Kidney tubule cell (primary cell): ENCODE results near the gene NGRN.
"Not testable (repeated sequence)": the region's sequence is repeated elsewhere in the genome, so short reads cannot be mapped to it uniquely, and the experiment has no call there.

Source experiments
- DNase-seq: peaks from one replicate; pipeline ENCODE4 v3.0.0-alpha.2; 2018; ENCODE audit warnings: low spot score

The NGRN gene

DNA sequence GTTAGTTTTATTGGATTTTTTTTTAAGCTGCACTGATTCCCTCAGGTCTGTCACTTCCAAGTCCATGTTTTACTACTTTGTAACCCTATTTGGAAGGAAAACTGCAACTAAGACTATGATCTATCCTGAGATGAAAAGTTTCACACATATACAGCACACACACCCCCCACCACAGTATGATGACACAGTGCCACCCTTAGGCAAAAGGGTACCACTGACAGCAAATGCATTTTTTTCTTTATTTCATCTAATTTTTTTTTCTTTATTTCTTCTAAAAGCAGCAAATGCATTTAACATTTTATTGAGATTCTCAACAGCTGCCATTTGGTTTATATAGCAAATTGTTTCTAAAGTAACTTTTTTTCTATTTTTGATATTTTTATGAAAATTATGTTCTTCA lies 21.2 kb downstream of the NGRN start:
- DNase-seq: peak; percentile 26

GRCh38 chr15:90287101-90287500 lies 21.6 kb downstream of the NGRN start:
- no peak for DNase-seq

GRCh38 chr15:90287946-90288345 lies 22.5 kb downstream of the NGRN start:
- no peak for DNase-seq

GRCh38 chr15:90291679-90292356 lies 26.3 kb downstream of the NGRN start:
- DNase-seq: peak; percentile 36

DNA sequence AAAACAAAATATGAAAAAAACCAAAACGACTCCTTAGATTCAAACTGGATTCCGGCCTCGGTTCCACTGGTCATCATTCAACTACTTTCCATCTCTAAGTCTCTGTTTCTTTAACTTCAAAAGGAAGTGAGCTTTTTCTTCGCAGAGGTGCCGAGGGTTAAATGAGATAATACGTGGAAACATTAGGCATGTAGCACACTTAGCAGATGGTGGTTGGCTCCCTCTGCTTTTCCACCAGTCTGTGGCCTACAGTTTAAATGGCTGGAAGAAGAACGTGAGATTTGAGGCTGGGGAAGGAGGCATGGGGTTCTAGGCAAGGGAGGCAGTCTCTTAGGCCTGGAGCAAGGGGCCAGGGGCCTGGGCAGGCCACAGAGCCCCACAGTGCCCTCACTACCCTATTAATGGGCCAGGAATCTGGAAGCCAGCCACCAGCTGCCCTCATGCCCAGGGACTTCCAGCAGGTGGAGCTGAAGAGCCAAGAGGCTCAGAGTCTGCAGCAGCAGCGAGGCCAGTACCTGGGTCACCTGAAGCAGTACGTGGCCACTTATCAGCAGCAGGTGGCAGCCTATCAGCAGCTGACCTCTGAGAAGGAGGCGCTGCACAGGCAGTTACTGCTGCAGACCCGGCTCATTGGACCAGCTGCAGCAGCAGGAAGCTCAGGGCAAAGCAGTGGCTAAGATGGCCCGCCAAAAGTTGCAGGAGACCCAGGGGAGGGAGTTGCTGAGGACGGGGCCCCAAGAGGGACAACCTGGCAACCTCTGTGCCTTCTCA lies 27.8 kb downstream of the NGRN start:
- peak; percentile 90 for DNase-seq

DNA sequence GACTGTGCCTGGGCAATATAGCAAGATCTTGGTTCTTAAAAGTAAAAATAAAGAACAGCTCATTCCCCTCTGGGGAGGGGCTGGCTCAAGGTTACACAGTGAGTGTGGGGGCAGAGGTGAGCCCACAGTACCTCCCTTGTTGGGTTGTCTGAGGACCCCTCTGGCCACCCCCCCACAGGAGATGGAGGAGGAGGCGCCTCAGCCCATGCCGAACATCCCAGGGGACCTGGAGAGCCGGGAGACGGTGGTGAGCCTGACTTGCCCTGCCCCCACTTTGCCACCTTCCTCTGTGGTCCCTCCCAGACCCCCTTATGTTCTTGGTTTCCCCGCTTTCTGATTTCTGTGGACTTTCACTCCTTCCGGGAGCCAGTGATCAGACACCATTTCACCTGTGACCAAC lies 28.7 kb downstream of the NGRN start:
- DNase-seq: no peak

DNA sequence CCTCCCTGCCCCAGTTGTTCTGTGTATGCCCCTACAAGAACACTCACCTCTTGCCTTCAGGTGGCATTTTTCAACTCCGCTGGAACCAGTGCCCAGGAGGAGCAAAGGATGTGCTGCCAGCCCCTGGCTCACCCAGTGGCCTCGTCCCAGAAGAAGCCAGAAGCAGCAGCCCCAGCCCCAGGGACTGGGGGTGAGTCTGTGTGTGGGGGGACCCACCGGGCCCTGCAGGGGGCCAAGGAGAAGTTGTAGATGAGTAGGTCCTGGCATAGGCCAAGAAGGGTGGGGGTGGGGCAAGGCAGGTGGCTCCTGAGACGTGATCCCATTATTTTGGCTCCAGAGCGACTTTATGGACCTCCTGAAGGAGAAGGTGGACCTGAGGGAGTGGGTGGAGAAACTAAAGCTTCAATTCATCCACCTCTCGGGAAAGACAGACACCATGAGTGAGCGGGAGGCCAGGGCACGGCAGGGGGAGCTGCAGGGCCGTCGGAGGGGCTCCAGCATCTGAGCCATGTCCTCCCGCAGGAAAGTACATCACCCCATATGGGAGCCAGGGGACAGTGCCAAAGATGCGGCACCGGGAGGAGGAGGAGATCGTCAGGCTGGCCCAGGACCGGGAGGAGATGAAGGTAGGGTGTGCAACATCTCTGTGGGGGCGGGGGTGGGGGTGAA lies 29.3 kb downstream of the NGRN start:
- no peak for DNase-seq

- no peak for DNase-seq
These were observed 29.8 kb downstream of the NGRN start for GRCh38 chr15:90295270-90295648.

DNA sequence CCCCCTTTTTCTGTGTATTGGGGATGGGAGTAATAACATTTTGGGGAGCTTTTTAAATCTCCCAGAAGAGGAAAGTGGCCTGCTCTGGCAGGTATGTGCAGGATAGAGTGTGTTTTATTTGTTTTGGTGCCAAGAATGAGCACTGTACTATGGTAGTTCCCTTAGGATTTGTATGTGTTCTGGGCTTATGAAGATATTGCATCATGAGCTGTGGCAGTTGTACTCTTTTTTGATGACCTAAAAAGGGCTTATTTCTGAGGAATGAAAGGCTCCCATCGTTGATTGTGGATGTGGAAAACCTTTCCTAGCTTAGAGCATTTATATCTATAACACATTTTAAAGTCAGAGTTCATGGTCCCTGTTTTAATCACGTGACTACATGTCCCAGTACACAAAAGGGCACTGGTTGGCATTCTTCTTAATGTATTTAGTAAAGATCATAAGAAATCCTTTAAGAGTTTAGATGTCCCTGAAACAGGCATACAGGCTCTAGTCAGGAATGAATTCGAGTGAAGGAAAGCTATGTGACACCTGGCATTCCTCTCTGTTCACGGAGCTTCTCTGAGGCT lies 30.9 kb downstream of the NGRN start:
- DNase-seq: not testable (repeated sequence)

GRCh38 chr15:90297021-90297420 lies 31.5 kb downstream of the NGRN start:
- DNase-seq: no peak

DNA sequence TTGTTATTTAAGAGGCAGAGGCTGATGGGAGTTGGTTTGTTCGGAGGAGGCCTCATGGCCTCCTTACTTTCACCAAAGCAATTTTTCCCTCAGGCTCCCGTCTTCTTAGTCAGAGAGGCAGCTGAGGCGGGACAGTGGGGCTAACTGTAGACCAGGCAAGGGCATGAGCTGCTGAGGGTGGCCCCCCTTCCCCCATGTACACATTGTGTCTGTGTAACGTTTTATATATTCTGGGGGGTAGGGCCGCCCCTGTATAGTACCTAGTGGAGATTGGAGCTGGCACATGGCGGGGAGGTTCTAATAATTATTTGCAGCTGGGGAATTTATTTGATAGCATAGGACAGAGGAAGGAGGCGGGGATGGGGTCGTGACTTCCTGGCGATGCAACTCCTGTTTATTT lies 35.1 kb downstream of the NGRN start:
- no peak for DNase-seq

DNA sequence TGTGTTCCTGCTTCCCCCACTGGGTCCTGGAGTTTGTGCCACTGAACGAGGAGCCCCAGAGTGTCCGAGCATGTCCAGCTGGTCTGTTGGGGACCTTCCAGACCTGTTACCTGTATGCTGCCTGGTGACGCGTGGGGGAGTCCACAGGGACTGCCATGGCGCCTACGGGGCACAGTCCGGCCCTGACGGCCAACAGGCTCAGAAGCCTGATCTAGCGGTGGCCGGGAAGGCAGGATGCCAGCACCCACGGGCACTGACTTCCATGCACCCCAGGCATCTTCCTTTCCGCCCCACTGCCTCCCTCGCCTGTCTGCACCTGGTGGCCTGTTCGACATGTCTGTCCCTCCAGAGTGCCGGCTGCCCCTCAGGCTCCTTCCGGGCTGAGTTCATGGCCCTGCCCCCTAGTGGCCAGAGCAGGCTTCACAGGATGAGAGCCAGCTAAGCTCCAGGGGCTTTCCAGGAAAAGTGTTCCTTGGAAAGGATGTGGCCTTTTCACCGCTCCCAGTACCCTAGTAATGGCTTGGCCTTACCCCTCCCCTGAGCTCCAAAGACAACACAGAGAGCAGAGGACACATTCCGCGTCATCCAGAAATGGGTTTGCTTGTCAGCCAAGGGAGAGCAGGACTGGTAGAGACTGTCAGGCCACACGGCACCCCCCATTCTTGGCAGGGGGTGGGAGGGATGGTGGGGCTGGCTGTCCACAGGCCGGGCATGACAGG lies 35.7 kb downstream of the NGRN start:
- peak; percentile 83 for DNase-seq

DNA sequence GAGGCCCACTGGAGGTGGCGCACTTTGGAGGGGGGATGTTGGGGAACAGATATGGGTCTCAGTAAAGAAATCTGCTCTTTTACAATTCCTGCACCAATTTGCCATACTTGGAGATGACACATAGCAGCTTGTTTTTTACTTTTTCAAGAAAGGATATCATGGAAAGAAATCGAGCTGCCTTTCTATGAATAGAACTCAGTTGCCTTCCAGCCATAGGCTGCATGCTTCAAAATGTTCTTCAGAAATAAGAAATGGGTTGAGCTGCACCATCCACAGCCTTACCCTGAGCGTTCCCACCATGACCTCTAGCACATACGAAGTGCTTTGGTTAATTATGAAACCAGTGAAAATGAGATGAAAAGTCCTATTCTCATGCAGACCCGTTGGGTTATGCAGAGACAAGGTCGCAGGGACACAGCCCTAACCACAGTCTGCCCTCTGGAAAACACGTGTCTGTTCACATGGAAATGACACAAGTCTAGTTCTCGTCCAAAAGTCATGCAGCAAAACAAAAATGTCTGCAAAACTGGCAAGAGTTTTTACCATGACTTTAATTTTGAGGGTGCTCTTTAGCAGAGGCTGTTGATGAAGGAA lies 36.3 kb downstream of the NGRN start:
- no peak for DNase-seq

- DNase-seq: not testable (repeated sequence)
These were observed 39.9 kb downstream of the NGRN start for GRCh38 chr15:90305355-90305754.

GRCh38 chr15:90305932-90306331 lies 40.5 kb downstream of the NGRN start:
- no peak for DNase-seq

DNA sequence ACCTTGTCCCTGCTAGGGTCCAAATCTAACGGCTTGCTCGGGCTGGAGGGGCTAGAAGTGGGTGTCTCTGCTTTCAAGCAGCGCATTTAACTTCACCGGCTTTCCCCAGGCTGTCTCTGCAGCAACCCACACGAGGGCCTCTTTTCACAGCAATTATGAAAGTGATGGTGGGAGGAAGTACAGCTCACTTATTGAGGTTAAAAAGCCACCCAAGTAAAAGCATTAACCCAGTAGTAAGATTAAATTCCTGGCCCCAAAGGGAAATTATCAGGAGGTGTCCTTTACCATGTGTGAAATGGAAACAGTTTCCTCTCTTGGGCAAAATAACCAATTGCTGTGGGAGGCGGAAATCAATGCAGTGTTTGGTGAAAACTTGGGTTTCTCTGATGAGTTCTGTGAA lies 41.1 kb downstream of the NGRN start:
- DNase-seq: no peak

DNA sequence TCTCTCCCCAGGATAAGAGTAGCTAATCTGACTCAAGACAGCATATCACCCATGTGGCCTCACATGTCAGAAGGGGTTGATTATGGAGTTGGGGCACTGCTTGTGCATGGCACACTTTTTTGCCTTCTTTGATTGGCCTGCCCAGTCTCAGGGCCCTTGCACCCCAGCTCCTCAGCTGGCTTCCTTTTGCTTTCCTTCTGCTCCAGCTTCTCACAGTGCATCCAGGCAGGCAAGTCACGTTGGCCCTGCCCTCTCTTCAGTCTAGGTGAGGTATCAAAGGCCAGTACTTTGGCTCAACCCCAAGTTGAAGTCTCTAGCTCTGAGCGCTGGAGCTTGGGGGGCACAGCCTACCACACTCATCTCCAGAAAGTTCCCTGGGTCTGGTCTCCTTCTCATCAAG lies 42.2 kb downstream of the NGRN start:
- DNase-seq: no peak

GRCh38 chr15:90309020-90309419 lies 43.5 kb downstream of the NGRN start:
- no peak for DNase-seq

DNA sequence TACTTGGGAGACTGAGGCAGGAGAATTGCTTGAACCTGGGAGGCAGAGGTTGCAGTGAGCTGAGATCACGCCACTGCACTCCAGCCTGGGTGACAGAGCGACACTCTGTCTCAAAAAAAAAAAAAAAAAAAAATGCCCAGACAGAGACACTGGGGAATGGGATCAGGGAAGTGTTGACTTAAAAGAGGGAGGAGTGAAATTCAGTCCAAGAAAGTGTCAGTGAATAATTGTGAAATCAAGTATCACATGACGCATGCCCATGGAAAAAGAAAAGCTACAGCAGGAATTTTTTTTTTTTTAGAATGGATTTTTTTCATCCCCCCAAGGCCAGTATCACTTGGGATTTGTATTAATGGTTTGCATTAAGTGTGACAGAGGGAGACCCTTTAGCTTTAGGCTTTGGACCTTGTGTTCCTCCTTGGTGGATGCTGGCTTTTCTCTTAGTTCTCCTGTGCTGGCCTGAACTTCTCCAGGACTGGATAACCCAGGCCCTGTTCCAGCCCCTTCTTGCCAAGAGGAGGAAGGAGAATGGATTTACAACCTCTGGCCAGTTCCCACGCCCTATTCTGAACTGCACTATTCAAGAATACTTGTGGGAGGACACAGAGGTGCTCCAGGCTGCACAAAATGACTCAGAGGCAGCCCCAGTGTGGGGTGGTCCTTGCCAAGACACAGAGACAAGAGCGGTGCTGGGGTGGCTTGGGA lies 50.0 kb downstream of the NGRN start:
- no peak for DNase-seq

DNA sequence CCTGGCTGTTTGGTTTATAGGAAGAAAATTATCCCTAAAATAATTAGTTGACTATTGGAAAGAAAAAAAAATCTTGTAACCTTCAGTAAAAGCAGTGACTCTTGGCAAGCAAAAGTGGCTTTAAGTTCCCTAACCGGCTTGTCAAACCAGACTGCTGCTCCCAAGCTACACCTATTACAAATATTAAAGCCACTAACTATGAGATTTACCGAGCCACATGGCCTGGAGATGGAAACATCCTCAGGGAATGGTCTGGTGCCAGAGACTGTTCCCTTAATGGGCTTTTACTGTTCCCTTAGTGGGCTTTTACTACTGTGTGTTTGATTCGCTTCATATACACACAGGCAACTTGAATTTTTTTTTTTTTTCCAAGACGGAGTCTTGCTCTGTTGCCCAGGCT lies 50.7 kb downstream of the NGRN start:
- no peak for DNase-seq

DNA sequence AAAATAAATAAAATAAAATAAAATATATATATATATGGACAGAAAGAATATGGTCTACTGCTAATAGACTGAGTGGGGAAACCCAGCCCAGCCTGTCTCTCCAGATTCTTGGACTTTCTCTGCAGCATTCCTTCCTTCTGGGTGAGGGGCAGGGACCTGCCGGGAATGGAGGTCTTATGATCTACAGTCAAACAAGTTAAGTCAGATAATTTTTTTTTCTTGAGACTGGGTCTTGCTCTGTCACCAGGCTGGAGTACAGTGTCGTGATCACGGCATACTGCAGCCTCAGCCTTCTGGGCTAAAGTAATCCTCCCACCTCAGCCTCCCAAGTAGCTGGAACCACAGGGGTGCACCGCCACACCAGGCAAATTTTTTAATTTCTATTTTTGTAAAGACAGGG lies 53.1 kb downstream of the NGRN start:
- DNase-seq: no peak
